K562 (cell line): Measurements from ENCODE around the gene FBLIM1. TPM values are rescaled to one million over a fixed set of nuclear protein-coding genes. Genes with fewer than 3 reads are reported as not detected.

Source experiments
- ATAC-seq: fragments of 200-7000 bp; cut with Tn5 transposase; 3 replicates; pipeline ENCODE4 v1.9.1; 2020; ENCODE audit warnings: moderate library complexity
- BruUV-seq: library from RNA; stranded (reverse); fragments of 400-500 nt; replicated peaks from 2 replicates; lab custom pipeline; 2021; lab: Mats Ljungman, UMichigan
- CTCF ChIA-PET: fragments of 300-600 bp; formaldehyde crosslinking; extraction: SDS; loops from one replicate; lab custom pipeline; 2021; ENCODE audit warnings: low intra/inter-chr PET ratio; lab: Yijun Ruan, JAX
- POLR2A ChIA-PET: fragments of 300-600, 350-650 bp; sonication (Branson Sonifier 250); formaldehyde crosslinking; extraction: SDS; loops from one replicate; lab custom pipeline; 2021; ENCODE audit warnings: antibody characterized with exemption, inconsistent platforms; lab: Yijun Ruan, JAX
- DNase-seq, 4 experiments: peaks; one replicate each; pipeline versions ENCODE4 v3.0.0 to v3.0.0-alpha.2; 2011 to 2018; ENCODE audit warnings: low spot score in 3 of 4, mixed read lengths in 3 of 4; ENCODE audit errors: extremely low read depth in 1 of 4
- FAIRE-seq: peaks from 2 replicates; lab custom pipeline; 2011; peaks lifted over from hg19 to GRCh38; lab: Jason Lieb, UNC
- H2AFZ ChIP-seq: 2 replicates; pipeline ENCODE4 v1.6.0; 2011; ENCODE audit warnings: low read depth, low read length, control low read depth, inconsistent platforms
- H3K27ac ChIP-seq: fragments of 200-600 bp; 3 replicates; pipeline ENCODE4 v1.8.0; 2011; ENCODE audit warnings: low read depth, mild to moderate bottlenecking, control low read depth, inconsistent platforms, low read length, moderate library complexity, mixed read lengths; ENCODE audit errors: extremely low read depth
- H3K27me3 ChIP-seq, 2 experiments: fragments of 300-600 bp in 1 of 2; 2 replicates in 1 of 2; 3 replicates in 1 of 2; pipeline versions ENCODE4 v1.6.0 to v1.8.0; 2011; ENCODE audit warnings: inconsistent platforms in 2 of 2, low read length in 2 of 2, mild to moderate bottlenecking in 1 of 2, mixed read lengths in 1 of 2, moderate library complexity in 1 of 2; ENCODE audit not compliant: control insufficient read depth in 2 of 2, insufficient read depth in 2 of 2
- H3K36me3 ChIP-seq: fragments of 300-600 bp; 3 replicates; pipeline ENCODE4 v1.8.0; 2011; ENCODE audit warnings: mild to moderate bottlenecking, low read length, inconsistent platforms; ENCODE audit not compliant: control insufficient read depth, insufficient read depth
- H3K4me1 ChIP-seq, 2 experiments: fragments of 200-600 bp in 1 of 2; replicated peaks in 1 of 2; 2 replicates in 1 of 2; 3 replicates in 1 of 2; pipeline versions ENCODE4 v1.5.1 to v1.8.0; 2011; ENCODE audit warnings: inconsistent platforms in 2 of 2, low read length in 2 of 2, mild to moderate bottlenecking in 1 of 2, mixed read lengths in 1 of 2, moderate library complexity in 1 of 2; ENCODE audit not compliant: control insufficient read depth in 2 of 2, insufficient read depth in 2 of 2
- H3K4me2 ChIP-seq: 2 replicates; pipeline ENCODE4 v1.6.1; 2011; ENCODE audit warnings: low read length, control low read depth, inconsistent platforms, mixed read lengths; ENCODE audit not compliant: insufficient read depth
- H3K4me3 ChIP-seq: fragments of 200-600 bp; sonication (generic), shearing (Covaris generic); 2 replicates; pipeline ENCODE4 v1.5.1; 2016; ENCODE audit warnings: control low read depth, inconsistent platforms
- H3K79me2 ChIP-seq: fragments of 200-600 bp; 3 replicates; pipeline ENCODE4 v1.8.0; 2011; ENCODE audit warnings: low read length, inconsistent platforms; ENCODE audit not compliant: control insufficient read depth, insufficient read depth
- H3K9ac ChIP-seq, 2 experiments: 2 replicates each; pipeline versions ENCODE4 v1.6.0 to v1.6.1; 2011; ENCODE audit warnings: low read depth in 2 of 2, low read length in 2 of 2, control low read depth in 1 of 2, inconsistent platforms in 1 of 2, mild to moderate bottlenecking in 1 of 2, mixed read lengths in 1 of 2; ENCODE audit not compliant: insufficient read depth in 1 of 2
- H3K9me1 ChIP-seq: one replicate; pipeline ENCODE4 v1.6.0; 2011; ENCODE audit warnings: inconsistent platforms, mild to moderate bottlenecking, low read length, moderate library complexity; ENCODE audit not compliant: control insufficient read depth, insufficient read depth
- H3K9me3 ChIP-seq: replicated peaks from 2 replicates; pipeline ENCODE4 v1.5.1; 2011; ENCODE audit warnings: low read depth, low read length, inconsistent platforms; ENCODE audit not compliant: control insufficient read depth, insufficient read depth
- H4K20me1 ChIP-seq: replicated peaks from 2 replicates; pipeline ENCODE4 v1.6.1; 2011; ENCODE audit warnings: low read length, inconsistent platforms, mixed read lengths; ENCODE audit not compliant: control insufficient read depth, insufficient read depth
- CREB3 ChIP-seq: fragments of 450-650 bp; conservative IDR thresholded peaks from 2 replicates; pipeline ENCODE4 v1.6.1; 2016; ENCODE audit warnings: missing genetic modification characterization, low read depth, mild to moderate bottlenecking, missing compliant biosample characterization, moderate library complexity
- CUX1 ChIP-seq: fragments of 200-800 bp; sonication (Bioruptor generic); IDR thresholded peaks from 2 replicates; pipeline ENCODE4 v1.6.1; 2016; ENCODE audit warnings: missing genetic modification characterization, missing compliant biosample characterization
- FIP1L1 ChIP-seq: fragments of 200-400 bp; formaldehyde crosslinking; IDR thresholded peaks from 2 replicates; pipeline ENCODE4 v1.6.1; 2018; ENCODE audit warnings: mild to moderate bottlenecking, low read depth, low read length; ENCODE audit not compliant: poor library complexity, severe bottlenecking
- KLF13 ChIP-seq: fragments of 450-650 bp; IDR thresholded peaks from 2 replicates; pipeline ENCODE4 v1.6.1; 2016; ENCODE audit warnings: missing genetic modification characterization, low read depth, mild to moderate bottlenecking, missing compliant biosample characterization, moderate library complexity, borderline replicate concordance
- NFIC ChIP-seq: fragments of 450-650 bp; IDR thresholded peaks from 2 replicates; pipeline ENCODE4 v1.6.1; 2017; ENCODE audit warnings: mild to moderate bottlenecking, inconsistent platforms
- RAD51 ChIP-seq: fragments of 450-650 bp; IDR thresholded peaks from 2 replicates; pipeline ENCODE4 v1.7.1; 2016; ENCODE audit warnings: low read depth, mild to moderate bottlenecking, borderline replicate concordance
- SETDB1 ChIP-seq: IDR thresholded peaks from one replicate; pipeline ENCODE4 v1.6.1; 2012; ENCODE audit warnings: low read length, control low read depth, inconsistent platforms
- U2AF2 ChIP-seq: fragments of 200-400 bp; formaldehyde crosslinking; optimal IDR thresholded peaks from 2 replicates; pipeline ENCODE3; 2017; ENCODE audit warnings: low read depth, mild to moderate bottlenecking, low read length
- ZFX ChIP-seq: sonication (generic); formaldehyde crosslinking; IDR thresholded peaks from 2 replicates; pipeline ENCODE4 v1.8.0; 2022; ENCODE audit warnings: mild to moderate bottlenecking, missing genetic modification reagents, moderate library complexity
- ZNF212 ChIP-seq: fragments of 450-650 bp; formaldehyde crosslinking; IDR thresholded peaks from 2 replicates; pipeline ENCODE4 v1.4.0; 2020; ENCODE audit warnings: mild to moderate bottlenecking
- ZNF280A ChIP-seq: fragments of 450-650 bp; IDR thresholded peaks from 2 replicates; pipeline ENCODE4 v1.6.1; 2018; ENCODE audit warnings: mild to moderate bottlenecking, low read depth; ENCODE audit not compliant: partially characterized antibody
- WGBS: fragments of 100-300 bp; shearing (Covaris generic); methylation state at CpG from one replicate; pipeline ENCODE4 v1.1.6; 2016; ENCODE audit warnings: low coverage, mixed read lengths; ENCODE audit not compliant: insufficient coverage; ENCODE audit errors: missing lambda C conversion rate; 5-methylcytosine and 5-hydroxymethylcytosine counted together
- in situ Hi-C: fragments of 300-500 bp; cut with MboI; formaldehyde crosslinking; loops from 4 replicates; pipeline ENCODE4 v1.15.0; 2018; ENCODE audit warnings: inconsistent platforms, mixed read lengths
- intact Hi-C: fragments of 100-400 bp; cut with micrococcal nuclease; formaldehyde crosslinking; loops from 2 replicates; pipeline ENCODE4 v1.14.2; 2022
- polyA plus RNA-seq, 8 experiments: library from polyadenylated mRNA; depleted of rRNA in 4 of 8; stranded (reverse) in 5 of 8; unstranded in 3 of 8; fragments of >200 nt; fragmentation: Nextera tagmentation in 2 of 8; fragmentation: Illumina TruSeq in 1 of 8; extraction: Ambion mirVana in 2 of 8; extraction: Trizol in 1 of 8; gene quantifications; 2 replicates each; pipeline versions ENCODE4 v1.2.1 to v1.2.3, GENCODE V29; 2011 to 2014; ENCODE audit warnings: inconsistent platforms in 1 of 8, missing spikeins in 1 of 8
- total RNA-seq, 7 experiments: library from RNA; depleted of rRNA in 6 of 7; stranded (reverse); fragments of >200 nt in 6 of 7; fragmentation: Illumina TruSeq in 2 of 7; extraction: Trizol in 2 of 7; gene quantifications; 2 replicates each; pipeline versions ENCODE4 v1.2.1 to v1.2.3, GENCODE V29; 2011 to 2021; ENCODE audit warnings: low replicate concordance in 1 of 7

FBLIM1 gene
- total and polyA plus RNA-seq, 9 of the 15 experiments (the other 6 are each of a cell fraction or from before 2014, with no cell fraction given): 0.14 to 0.24 TPM; not detected in 7

GRCh38 chr1:15757016-15757543 is 1.5 kb upstream of the FBLIM1 start:
- intact Hi-C loops: no loop called here
- Histone ChIP-seq H3K27me3 (peaks cover 26 to 48% of the 10 kb centered on the region in 2 experiments; a peak in 4 of 5 replicates), H3K9me1 (no peaks in the 10 kb centered on the region), H3K9ac (no peak overlapping the region), H3K4me3 (no peak overlapping the region), H3K9me3 (no peaks in the 10 kb centered on the region), H3K4me1 (peaks cover 15 to 40% of the 10 kb centered on the region in 2 experiments; a peak in 4 of 5 replicates), H3K79me2 (no peaks in the 10 kb centered on the region), H3K27ac (no peak overlapping the region), H4K20me1 (peaks cover 9% of the 10 kb centered on the region), H2AFZ (no peak overlapping the region), H3K4me2 (no peak overlapping the region), H3K36me3 (no peaks in the 10 kb centered on the region)
- WGBS: 13% methylated on average over 9 of the region's 9 CpGs
- ChIA-PET POLR2A (interaction anchor here (0.5 to 1.0 kb wide), 4 partner anchors 9 to 55 kb away, joined by 3 to 4 read pairs (median 4); no protein-coding TSS in a partner anchor), CTCF (no interaction called here)
- no peak for FAIRE-seq
- BruUV-seq: no TSS peak
- DNase-seq: no peak
- no peak for ATAC-seq
- in situ Hi-C loops: no loop called here
- TF ChIP-seq ZFX (CRISPR knock-in tag) (no peak), KLF13 (tag) (no peak), NFIC (no peak), SETDB1 (no peak), FIP1L1 (no peak), CREB3 (tag) (no peak), RAD51 (no peak), ZNF212 (CRISPR knock-in tag) (no peak), CUX1 (CRISPR knock-in tag) (no peak), U2AF2 (no peak), ZNF280A (no peak)
